SK-N-SH treated with all-trans-retinoic acid at 6 μM for 48 hours (cell line): ENCODE measurements around the gene ATP2C1.

ENCODE experiments used
- ARNTL ChIP-seq: fragments of 450-650 bp; formaldehyde crosslinking; IDR thresholded peaks from 2 replicates; pipeline ENCODE4 v1.5.0; 2020; ENCODE audit warnings: low read depth, mild to moderate bottlenecking, moderate library complexity, borderline replicate concordance
- OSR1 ChIP-seq: fragments of 250-450 bp; sonication (Bioruptor Pico); IDR thresholded peaks from 2 replicates; pipeline ENCODE4 v1.8.0; 2022; ENCODE audit warnings: moderate library complexity, mild to moderate bottlenecking, inconsistent platforms
- POU6F1 ChIP-seq: fragments of 250-450 bp; sonication (Bioruptor Pico); IDR thresholded peaks from 2 replicates; pipeline ENCODE4 v1.8.0; 2021; ENCODE audit warnings: low read depth, mild to moderate bottlenecking, moderate library complexity, borderline replicate concordance
- SNAI2 ChIP-seq: fragments of 250-450 bp; sonication (Bioruptor Pico); IDR thresholded peaks from 2 replicates; pipeline ENCODE4 v1.5.0; 2020; ENCODE audit warnings: mild to moderate bottlenecking, moderate library complexity
- TCF4 ChIP-seq: fragments of 250-450 bp; sonication (Bioruptor Pico); IDR thresholded peaks from 2 replicates; pipeline ENCODE4 v1.8.0; 2021; ENCODE audit warnings: mild to moderate bottlenecking, moderate library complexity, borderline replicate concordance

- TF ChIP-seq SNAI2 (no peak), TCF4 (CRISPR knock-in tag) (no peak), POU6F1 (CRISPR knock-in tag) (no peak), ARNTL (CRISPR knock-in tag) (no peak), OSR1 (no peak)
Measured at GRCh38 chr3:130906374-130906995, 12.6 kb downstream of the ATP2C1 start.
